Jurkat, Clone E6-1 (cell line): ENCODE measurements around the gene ADRA2B.

Source experiments
- DNase-seq: peaks from one replicate; pipeline ENCODE4 v3.0.0-alpha.2; 2011; ENCODE audit warnings: low read depth, low spot score
- H3K4me3 ChIP-seq: 2 replicates; pipeline ENCODE4 v1.5.1; 2011; ENCODE audit warnings: mild to moderate bottlenecking, low read length, control low read depth, moderate library complexity

Gene ADRA2B

DNA sequence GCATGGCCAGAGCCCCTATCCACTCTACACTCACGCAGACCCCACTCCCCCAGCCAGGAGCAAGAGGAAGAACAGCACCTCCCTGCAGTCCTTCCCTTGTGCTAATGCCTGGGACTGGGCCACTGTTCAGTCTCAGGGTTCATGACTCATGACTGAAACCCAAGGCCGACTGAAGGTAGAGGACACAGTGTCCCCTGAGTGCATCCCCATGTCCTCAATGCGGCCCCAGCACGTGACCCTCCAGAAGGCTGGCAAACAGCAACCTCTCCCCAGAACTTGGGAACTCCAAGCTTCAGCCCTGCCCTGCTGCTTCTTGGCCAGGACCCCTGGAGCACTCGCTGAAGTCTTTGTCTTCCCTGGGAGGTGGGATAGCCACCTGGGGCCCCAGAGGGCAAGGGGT, 6.0 kb upstream of the ADRA2B start:
- H3K4me3 ChIP-seq = no peak overlapping the region
- no peak for DNase-seq

DNA sequence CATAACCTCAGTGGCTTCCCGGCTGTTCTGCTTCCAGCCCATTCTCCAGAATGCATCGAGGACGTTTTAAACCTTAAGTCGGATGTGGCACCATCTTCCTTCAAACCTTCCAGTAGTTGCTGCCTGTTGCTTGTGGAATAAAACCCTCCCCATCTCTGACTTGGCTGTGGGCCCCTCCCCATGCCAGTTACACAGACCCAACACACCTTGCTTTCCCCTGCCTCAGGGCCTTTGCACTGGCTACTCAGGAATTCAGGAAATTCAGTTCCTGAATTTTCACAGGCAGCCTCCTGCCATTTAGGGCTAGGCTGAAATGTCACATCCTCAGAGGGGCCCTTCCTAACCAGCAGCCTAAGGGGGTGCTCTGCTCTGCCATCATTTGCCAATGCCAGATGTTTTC, 5.0 kb upstream of the ADRA2B start:
- DNase-seq = no peak
- no peak overlapping the region for H3K4me3 ChIP-seq

DNA sequence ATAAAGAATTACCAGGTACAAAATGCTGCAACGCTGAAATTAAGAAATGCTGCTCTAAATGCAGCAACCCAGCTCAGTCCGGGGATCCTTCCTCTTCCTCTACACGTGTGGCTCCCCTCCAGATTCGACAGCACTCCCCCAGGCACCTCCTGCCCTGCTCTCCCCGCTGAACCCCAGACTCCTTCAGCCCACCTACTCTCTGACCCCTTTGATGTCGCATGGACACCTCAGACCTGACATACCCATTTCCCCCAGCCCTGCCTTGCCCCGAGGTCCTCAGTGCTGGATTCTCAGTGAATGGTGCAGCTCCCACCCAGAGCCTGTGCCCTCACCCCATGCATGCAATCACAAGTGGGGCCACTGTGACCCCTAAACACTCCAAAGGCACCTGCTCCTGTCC, 4.6 kb upstream of the ADRA2B start:
- no peak overlapping the region for H3K4me3 ChIP-seq
- no peak for DNase-seq

DNA sequence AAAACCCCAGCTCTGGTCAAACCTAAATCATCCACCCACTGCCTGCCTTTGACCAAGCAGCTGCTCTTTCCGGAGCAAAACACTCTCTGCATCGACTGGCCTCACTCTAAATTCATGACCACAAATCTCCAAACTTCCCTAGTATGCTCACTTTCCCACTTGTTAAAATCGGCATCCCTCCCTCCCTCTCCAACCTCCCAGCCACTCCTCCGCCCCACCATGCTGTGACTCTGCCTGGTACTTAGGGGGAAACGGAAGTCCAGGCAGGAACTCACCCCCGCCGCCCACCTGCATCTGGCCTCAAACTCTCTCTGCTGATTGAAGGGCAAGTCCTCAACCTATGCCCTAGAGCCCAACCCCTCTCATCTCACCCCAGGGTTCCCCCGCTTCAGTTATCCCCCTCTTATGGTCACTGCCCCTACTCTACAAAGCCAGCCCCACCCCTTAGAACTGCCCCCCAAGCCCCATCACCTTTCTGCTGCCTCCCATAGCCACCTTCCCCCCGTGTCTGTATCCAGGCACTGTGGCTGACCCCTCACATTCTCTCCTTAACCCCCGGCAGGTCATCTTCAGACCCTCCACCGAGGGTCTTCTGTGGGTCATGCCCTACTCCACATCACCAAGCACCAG, 3.8 kb upstream of the ADRA2B start:
- H3K4me3 ChIP-seq = no peak overlapping the region
- DNase-seq = no peak

DNA sequence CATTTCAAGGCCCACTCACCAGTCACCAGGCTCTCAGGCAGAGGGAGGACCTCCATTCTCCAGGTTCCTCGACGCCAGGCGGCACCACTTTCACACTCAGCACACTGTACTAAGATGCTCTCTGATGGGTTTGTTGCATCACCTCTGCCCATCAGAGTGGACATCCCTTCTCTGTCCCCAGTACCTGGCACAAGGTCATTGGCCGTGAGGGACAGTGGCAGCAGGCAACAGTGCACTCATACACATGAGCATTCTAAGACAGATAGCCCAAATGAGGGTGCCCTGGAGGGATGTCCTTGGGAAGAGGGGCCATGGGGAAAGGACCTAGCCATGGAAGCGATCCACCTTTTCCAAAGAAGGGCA, 3.0 kb upstream of the ADRA2B start:
- H3K4me3 ChIP-seq = no peak overlapping the region
- DNase-seq = no peak

DNA sequence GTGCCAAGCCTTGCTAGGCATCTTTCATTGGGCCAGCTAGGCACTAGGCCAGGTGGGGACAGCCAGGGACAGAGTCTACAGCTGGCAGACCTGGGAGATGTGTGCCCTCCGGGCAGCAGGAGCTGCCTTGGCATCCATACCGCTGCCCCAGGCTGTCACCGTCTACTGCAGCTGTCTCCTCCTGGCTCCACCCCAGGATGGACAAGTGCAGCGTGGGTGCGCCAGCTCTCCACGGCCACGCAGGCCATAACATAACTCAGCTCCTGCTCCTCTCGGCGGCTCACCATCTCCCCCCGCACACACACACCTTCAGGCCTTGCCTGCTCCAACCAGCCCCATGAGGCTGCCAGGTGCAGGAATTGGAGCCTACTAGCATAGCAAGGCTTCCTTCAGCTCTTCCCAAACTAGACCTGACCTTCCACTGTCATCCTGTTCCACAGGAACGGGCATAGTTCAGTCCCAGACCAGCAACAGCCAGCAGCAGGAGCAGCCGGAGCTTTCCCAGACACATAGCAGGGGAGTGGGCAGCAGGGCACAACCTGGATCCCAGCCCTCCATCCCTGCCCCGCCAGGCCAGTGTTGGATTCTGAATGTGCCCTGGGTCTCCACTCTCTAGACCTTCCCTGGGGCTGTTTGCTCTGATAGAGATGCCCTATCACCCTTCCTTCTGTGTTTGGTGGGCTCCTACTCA, 2.5 kb upstream of the ADRA2B start:
- no peak overlapping the region for H3K4me3 ChIP-seq

DNA sequence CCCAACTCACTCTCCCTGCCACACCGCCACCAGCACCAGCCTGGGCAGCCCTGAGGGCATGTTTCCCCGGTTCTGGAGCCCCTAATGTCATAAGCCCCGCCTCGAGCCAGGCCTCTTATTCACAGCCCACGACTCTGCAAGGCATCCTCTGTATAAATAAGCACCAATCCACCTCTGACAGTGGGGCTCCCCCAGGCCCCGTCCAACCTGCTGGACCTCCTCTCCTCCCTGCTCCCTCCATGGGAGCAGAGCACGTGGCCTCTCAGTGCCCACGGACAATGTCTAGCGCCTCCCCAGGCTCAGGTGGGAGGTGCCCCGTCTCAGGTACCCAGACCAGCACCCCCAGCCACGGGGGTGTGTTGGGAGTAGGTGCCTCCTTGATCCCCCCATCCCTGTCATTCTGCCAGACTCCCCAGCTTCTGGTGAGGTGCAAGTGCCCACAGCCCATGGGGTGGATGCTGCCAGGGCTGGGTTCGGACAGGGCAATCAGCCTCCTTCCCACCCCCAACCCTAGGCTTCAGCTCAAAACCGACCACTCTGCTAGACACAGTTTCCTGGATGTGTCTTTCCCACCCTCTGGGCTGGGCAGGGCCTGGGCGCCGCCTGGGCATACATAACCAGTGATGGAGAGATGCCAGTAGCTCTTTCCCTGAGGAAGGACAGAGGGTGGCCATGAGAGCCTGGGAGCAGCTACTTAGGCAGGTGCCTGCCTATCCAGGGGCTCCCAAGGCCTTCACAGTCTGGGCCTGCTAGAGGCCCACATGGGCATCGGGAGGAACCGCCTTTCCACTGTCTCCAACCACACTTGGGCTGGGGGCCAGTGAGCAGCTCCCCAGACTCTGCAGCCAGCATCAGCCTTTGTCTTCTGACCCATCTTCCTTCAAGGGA, 1.6 kb upstream of the ADRA2B start:
- H3K4me3 ChIP-seq = no peak overlapping the region
- no peak for DNase-seq

More for the DNA sequence above, 2.5 kb upstream of the ADRA2B start:
- DNase-seq = no peak

DNA sequence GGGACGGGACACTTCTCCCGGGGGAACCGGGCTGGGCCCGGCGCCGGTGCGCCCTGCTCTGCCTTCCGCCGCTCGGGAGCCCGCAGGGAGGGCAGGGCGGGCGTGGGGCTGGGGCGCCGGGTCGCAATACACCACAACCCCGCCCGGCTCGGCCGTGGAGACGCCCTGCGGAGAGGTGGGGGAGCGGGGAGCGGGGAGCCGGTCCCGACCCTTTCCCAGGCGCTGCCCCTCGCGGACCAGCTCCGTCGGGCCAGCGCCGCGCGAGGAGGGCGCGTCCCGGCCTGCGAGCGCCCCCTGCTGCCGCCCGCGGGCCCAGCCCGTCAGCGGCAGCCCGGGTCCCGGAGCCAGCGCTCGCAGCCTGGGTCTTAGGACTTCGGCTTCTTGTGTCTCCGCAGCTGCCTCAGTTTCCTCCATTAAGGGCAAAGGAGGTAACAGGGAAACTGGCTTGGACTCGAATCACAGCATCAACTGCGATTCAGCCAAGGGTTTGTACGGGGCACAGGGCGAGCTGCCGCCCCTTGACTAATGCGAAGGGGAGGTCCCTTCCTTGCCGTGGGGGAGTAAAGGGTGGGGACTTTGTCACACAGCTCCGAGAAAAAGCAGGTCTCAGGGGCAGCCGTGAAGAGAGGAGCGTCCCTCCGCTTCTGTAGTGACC, 635 bp upstream of the ADRA2B start:
- H3K4me3 ChIP-seq = peak overlapping the region; percentile 38
- DNase-seq = no peak

DNA sequence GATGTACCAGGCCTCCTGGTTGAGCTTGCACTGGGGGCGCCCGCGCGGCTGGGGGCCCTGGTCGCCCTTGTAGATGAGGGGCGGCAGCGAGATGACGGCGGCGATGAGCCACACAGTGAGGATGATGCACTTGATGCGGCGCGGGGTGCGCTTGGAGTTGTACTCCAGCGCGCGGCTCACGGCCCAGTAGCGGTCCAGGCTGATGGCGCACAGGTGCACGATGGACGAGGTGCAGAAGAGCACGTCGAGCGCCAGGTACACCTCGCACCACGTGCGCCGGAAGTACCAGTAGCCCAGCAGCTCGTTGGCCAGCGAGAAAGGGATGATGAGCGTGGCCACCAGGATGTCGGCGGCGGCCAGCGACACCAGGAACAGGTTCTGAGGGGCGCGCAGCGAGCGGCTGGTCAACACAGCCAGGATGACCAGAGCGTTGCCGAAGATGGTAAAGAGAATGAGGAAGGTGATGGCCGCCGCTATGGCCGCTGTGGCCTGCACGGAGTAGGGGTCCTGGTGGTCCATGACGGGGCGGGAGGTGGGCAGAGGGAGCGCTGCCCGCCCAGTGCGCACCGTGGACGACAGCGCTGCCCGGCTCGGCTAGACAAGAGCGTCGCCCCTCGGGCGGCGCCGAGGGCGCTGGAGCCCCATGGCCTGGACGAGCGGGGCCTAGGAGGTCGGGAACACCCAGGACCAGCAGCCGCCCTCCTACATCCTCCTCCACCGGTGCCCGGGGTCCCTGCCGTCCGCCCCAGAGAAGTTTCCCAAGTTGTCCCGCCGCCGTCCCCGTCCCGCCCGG, 544 bp downstream of the ADRA2B start:
- no peak for DNase-seq
- no peak overlapping the region for H3K4me3 ChIP-seq

DNA sequence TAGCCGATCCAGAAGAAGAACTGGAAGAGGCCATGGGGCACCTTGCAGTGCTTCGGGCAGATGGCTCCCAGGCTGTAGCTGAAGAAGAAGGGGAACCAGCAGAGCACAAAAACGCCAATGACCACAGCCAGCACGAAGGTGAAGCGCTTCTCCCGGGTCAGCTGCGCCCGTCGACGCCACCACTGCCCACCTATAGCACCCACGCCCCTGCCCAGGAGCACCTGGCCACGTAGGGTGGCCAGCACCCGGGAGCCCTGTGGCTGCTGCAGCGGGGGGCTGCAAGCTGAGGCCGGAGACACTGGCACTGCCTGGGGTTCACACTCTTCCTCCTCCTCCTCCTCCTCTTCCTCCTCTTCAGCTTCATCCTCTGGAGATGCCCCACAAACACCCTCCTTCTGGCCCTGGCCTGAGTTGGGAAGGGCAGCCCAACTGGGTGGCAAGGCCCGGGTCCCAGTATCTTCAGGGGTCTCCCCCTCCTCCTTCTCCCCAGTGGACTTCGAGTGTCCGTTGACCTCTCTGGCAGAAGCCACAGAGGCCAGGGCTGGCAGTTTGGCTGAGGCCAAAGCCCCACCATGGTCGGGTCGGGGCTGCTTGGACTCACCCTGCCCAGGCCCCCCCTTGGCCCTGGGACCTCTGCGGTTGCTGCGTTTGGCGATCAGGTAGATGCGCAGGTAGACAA, 1.3 kb downstream of the ADRA2B start:
- no peak overlapping the region for H3K4me3 ChIP-seq
- no peak for DNase-seq

DNA sequence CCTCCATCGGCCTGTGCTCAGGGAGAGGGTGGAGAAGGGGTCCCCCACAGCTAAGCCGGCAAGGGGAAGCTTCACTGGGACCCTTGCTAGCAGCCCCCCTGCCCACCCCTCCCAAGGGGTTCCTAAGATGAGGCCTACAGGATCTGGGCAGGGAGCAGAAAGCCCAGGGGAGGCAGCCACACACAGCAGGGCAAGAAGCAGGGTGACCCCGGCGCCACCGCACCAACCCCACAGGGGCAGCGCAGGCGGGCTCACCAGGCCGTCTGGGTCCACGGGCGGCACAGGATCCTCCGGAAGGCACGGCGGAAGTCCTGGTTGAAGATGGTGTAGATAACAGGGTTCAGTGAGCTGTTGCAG, 1.8 kb downstream of the ADRA2B start:
- no peak overlapping the region for H3K4me3 ChIP-seq
- DNase-seq = no peak

DNA sequence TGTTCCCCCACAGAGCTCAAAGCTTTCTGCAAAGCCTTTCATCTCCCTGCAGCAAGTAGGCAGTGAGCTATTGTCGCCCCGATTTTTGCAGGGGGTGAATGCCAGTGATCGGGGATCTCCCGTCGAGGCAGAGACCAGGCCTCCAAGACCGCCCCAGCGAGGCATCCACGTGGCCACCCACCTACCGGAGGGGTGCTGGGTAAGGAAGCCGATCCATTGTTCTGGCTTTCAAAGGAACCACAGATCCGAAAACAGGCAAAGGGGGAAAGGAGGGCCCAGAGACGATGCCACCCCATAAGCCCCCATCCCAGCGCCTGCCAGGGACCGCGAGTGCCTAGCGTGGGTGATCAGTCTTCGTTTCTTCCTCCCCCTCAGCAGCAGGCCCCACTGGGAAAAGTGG, 2.4 kb downstream of the ADRA2B start:
- DNase-seq = no peak
- H3K4me3 ChIP-seq = no peak overlapping the region

DNA sequence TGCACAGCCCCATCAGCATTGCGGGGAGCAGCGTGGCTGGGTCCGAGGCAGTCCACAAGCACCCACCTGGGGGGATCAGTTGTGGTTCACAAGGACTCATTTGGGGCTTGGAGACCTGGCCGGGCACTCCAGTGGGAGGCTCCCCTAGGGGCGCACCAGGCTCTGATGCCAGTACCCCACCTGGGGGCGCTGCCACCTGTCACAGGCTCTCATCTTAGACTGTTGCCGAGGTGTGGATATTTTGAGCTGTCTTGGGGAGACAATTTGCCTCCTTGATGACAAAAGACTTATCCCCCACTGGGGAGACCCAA, 3.0 kb downstream of the ADRA2B start:
- no peak overlapping the region for H3K4me3 ChIP-seq
- no peak for DNase-seq

DNA sequence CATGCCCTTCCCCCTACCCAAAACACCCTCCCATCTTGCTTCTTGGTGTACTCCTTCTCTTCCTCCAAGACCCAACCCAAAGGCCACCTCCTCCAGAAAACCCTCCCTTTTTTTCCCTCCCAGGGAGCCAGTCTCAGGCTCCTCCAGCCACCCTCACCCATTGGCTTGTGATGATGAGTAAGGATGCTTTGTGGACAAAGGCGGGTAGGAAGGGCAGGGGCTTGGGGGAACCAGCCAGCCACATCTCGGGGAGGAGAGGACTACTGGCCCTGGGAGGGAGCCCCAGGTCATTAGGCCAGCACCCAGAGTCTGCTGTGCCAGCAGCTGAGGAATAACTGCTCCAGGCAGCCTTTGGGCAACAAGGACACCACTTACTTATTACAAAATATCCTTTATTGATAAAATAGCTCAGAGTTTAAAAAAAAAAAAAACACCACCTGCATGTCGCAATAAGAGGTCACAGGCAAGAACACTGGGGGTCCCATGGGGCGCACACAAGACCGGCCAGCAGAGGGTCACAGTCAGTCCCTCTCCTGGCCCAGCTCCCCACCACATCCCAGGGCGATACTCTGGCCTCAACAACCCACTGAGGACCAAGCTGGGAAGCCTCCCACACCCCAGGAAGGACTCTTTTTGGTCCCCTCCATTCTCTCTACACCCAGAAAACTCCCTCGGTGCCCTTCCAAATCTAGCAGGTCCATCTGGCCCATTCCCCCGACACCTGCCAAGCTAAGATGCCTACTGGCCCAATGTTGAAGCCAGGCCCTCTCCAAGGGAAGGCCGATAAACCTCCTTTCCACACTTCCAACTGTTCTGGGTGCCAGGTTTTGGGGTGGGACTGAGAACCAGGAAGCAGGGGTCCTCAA, 3.6 kb downstream of the ADRA2B start:
- no peak overlapping the region for H3K4me3 ChIP-seq
- no peak for DNase-seq

DNA sequence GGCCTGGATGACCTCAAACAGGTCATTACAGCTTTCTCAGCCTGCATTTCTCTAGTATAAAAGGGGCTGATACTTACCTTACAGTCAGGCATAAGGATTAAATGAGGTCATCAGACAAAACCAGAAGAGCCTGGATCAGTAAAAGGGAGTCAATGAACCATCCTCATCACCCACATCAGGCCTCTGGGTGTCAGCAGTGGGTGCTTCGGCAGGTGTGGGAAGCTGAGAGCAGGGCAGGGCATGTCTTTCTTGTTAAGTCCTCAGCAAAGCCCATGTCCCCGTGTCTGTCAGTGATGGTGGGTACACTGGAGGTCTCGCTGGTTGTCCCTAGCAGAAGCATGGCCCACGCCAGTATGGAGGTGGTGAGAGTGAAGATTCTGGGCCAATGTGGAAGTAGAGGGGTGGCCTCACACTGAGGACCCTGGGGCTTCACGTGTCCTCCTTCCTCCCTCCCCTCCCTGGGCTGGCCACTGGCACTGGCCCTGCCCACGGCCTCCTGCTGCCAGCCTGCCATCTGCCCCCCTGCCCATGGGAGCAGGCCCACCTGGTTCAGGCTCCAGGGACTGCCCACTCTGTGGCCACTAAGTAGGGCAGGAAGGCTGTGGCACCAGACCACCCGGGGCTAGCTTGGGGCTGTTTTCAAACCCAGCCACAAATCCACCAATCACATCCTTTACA, 4.4 kb downstream of the ADRA2B start:
- DNase-seq = no peak
- H3K4me3 ChIP-seq = no peak overlapping the region

DNA sequence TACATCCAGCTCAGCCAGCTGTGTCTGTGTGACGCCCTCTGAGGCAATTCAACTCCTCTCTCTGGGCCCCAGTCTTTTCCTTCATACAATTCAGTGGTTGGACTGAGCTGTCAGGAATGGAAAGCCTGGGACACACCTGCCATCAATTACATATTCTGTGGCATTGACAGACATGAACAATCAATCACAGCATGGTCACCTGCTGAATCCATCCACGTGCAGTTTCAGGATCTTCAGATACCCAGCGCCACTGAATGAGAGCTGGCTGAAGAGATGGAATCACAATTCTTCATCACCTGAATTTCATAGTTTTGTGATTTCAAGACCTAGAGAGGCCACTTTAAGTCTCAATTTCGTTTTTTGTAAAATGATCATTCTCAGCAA, 5.1 kb downstream of the ADRA2B start:
- DNase-seq = no peak
- no peak overlapping the region for H3K4me3 ChIP-seq

DNA sequence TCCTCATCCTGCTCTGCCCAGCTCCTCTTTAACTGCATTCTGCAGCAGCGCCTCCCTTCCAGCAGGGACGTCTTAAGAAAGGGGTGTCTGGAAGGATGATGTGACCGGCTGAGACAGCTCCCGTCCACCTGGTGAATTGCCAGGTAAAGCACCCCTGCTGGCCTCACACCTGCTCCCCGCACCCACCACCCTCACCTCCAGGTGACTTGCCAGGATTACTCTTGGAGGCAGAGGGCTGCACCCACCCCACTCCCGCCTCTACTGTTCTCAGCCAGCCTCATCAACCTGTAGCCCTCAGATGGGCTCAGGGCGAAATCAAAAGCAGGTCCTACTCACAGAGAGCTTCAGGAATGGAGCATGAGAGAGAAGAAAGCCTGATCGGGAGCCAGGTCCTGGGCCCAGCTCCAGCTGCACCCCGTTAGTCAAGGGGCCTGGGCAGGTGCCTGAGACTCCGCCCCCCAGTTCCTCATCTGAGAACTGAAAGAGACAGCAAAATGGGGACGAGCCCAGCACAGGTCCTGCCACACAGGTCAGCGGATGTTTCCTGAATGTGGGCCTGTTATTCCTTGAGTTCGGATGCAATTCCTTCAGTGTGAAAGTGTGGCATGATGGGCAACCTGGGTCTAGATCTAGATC, 5.6 kb downstream of the ADRA2B start:
- H3K4me3 ChIP-seq = no peak overlapping the region
- DNase-seq = no peak
